ENCODE results near the gene SEPTIN1.
A peak's percentile ranks its signal among the peaks of the same experiment; 100 is the strongest.

Gene SEPTIN1

DNA sequence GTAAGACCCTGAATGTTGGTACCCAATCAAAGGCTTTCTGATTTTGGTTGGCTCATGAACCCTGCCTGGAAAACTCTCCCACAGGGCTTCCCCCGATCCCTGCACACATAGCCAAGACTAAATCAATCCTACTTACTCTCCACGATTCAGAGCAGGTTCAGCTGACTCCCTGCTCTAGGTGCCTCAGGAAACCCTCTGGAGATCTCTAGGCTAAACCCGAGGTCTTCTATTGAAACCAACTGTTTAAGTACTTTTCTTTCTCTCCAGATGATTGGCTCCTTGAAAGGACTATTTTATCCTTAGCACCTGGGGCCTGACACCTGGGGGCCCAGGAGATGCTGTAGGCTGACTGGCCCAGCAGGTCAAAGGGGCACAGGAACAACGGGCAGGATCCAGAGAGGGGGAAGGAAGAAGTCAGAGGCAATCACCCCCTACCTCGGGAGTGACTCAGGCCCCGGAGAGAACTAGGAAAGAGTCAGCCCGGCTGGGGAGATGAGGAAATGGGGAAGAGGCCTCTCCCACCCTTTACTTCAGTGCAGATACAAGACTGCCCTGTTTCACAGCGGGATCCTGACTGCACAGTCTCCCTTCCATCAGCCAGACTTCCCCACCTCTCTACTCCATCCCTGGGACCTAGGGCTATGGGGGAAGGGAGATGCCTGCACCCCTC lies 14.1 kb downstream of the SEPTIN1 start:
- H3K9ac ChIP-seq (ENCODE audit: low read length) = peak overlapping the region; percentile 89
- H3K27me3 ChIP-seq (ENCODE audit: insufficient read depth, low read length) = no peaks in the 10 kb centered on the region
- peak overlapping the region; percentile 89 for H3K4me2 ChIP-seq (ENCODE audit: low read length)
- H3K79me2 ChIP-seq (ENCODE audit: insufficient read depth, low read length) = peaks cover 33% of the 10 kb centered on the region
- no peak overlapping the region for H3K27ac ChIP-seq (ENCODE audit: low read depth, low read length, poor library complexity, severe bottlenecking)
- no peaks in the 10 kb centered on the region for H4K20me1 ChIP-seq (ENCODE audit: insufficient read depth, low read length)
- no peak overlapping the region for H2AFZ ChIP-seq (ENCODE audit: low read length)
- peak overlapping the region; percentile 97 for H3K4me3 ChIP-seq (ENCODE audit: low read depth, low read length, poor library complexity, severe bottlenecking)
- no peaks in the 10 kb centered on the region for H3K9me2 ChIP-seq (ENCODE audit: low read depth, low read length)
- no peaks in the 10 kb centered on the region for H3K9me3 ChIP-seq (ENCODE audit: low read length)
- peaks cover 36% of the 10 kb centered on the region; the same call in 1 of the 2 replicates for H3K36me3 ChIP-seq (ENCODE audit: insufficient read depth, low read length)
- TF ChIP-seq, protein P1, sequence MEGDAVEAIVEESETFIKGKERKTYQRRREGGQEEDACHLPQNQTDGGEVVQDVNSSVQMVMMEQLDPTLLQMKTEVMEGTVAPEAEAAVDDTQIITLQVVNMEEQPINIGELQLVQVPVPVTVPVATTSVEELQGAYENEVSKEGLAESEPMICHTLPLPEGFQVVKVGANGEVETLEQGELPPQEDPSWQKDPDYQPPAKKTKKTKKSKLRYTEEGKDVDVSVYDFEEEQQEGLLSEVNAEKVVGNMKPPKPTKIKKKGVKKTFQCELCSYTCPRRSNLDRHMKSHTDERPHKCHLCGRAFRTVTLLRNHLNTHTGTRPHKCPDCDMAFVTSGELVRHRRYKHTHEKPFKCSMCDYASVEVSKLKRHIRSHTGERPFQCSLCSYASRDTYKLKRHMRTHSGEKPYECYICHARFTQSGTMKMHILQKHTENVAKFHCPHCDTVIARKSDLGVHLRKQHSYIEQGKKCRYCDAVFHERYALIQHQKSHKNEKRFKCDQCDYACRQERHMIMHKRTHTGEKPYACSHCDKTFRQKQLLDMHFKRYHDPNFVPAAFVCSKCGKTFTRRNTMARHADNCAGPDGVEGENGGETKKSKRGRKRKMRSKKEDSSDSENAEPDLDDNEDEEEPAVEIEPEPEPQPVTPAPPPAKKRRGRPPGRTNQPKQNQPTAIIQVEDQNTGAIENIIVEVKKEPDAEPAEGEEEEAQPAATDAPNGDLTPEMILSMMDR (IDR thresholded peaks at IDR 0.05; ENCODE audit: low read length) = no peak
- TF ChIP-seq EZH2 (IDR thresholded peaks at IDR 0.05; ENCODE audit: borderline replicate concordance, low read length) = no peak
- H3K4me1 ChIP-seq (ENCODE audit: insufficient read depth, low read length, severe bottlenecking) = peaks cover 42% of the 10 kb centered on the region
- H3F3A ChIP-seq (ENCODE audit: insufficient read depth, low read length) = no peaks in the 10 kb centered on the region

DNA sequence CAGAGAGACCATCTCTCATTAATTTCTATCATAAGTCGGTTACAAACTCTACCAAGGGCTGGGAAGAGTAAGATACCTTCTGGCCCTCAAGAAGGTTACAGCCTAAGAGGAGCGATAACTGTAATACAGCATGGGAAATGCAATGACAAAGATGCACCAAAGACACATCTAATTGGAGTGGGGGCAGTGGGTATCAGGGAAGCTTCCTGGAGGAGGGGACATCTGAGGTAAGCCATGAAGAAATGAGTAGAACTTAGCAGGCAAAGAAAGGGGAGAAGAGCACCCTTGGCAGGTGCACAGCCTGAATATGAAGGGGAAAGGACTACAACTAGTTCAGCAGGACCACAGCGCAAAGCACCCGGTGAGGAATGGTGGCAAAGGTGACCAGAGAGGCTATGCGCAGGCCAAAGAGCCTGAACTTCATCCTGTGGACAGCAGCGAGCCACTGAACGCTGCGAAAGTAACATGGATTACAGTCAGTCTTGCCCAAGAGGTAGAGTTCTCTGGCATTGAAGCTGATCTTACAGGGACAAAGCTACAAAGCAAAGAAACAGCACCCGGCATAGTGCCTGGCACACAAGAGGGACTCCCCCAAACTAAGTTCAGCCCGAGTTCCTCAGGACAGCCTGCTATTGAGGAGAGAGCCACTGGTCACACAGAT lies 14.9 kb downstream of the SEPTIN1 start:
- no peaks in the 10 kb centered on the region for H4K20me1 ChIP-seq (ENCODE audit: insufficient read depth, low read length)

DNA sequence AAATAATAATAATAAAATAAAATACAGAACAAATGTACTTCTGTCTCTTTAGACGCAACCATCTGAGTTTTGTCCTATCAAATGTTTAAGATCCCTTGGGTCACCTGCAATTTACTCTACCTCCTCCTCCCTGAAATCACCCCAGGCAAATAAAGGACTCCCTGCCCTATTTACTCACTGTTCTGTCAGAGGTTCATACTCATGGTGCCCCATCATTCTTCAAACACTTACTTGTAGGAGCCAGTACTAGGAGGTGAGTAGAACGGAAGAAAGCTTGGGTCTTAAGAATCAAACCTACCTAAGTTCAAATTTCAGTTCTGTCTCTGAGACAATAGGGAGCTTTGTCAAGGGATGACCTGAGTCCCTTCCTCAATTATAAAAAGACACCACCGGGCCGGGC lies 15.8 kb downstream of the SEPTIN1 start:
- no peaks in the 10 kb centered on the region for H4K20me1 ChIP-seq (ENCODE audit: insufficient read depth, low read length)
- TF ChIP-seq, protein P1 (IDR thresholded peaks at IDR 0.05; ENCODE audit: low read length) = no peak
- no peak for TF ChIP-seq EZH2 (IDR thresholded peaks at IDR 0.05; ENCODE audit: borderline replicate concordance, low read length)
- H3K79me2 ChIP-seq (ENCODE audit: insufficient read depth, low read length) = peaks cover 33% of the 10 kb centered on the region
- H3K36me3 ChIP-seq (ENCODE audit: insufficient read depth, low read length) = peaks cover 47% of the 10 kb centered on the region; the same call in 1 of the 2 replicates
- H3K4me2 ChIP-seq (ENCODE audit: low read length) = peak overlapping the region; percentile 89
- H3K9ac ChIP-seq (ENCODE audit: low read length) = no peak overlapping the region; the same call in 1 of the 2 replicates
- H3F3A ChIP-seq (ENCODE audit: insufficient read depth, low read length) = no peaks in the 10 kb centered on the region
- no peak overlapping the region for H3K27ac ChIP-seq (ENCODE audit: low read depth, low read length, poor library complexity, severe bottlenecking)
- no peaks in the 10 kb centered on the region for H3K9me2 ChIP-seq (ENCODE audit: low read depth, low read length)
- peaks cover 29% of the 10 kb centered on the region for H3K4me1 ChIP-seq (ENCODE audit: insufficient read depth, low read length, severe bottlenecking)
- peak overlapping the region; percentile 97 for H3K4me3 ChIP-seq (ENCODE audit: low read depth, low read length, poor library complexity, severe bottlenecking)
- no peaks in the 10 kb centered on the region for H3K27me3 ChIP-seq (ENCODE audit: insufficient read depth, low read length)
- no peaks in the 10 kb centered on the region for H3K9me3 ChIP-seq (ENCODE audit: low read length)
- no peak overlapping the region for H2AFZ ChIP-seq (ENCODE audit: low read length)

More for the DNA sequence above, 14.9 kb downstream of the SEPTIN1 start:
- Histone ChIP-seq H3K9me3 (ENCODE audit: low read length) (no peaks in the 10 kb centered on the region), H3K36me3 (ENCODE audit: insufficient read depth, low read length) (peaks cover 43% of the 10 kb centered on the region; the same call in 1 of the 2 replicates), H3K79me2 (ENCODE audit: insufficient read depth, low read length) (peaks cover 33% of the 10 kb centered on the region), H3K4me2 (ENCODE audit: low read length) (peak overlapping the region; percentile 89), H2AFZ (ENCODE audit: low read length) (no peak overlapping the region), H3K27me3 (ENCODE audit: insufficient read depth, low read length) (no peaks in the 10 kb centered on the region), H3F3A (ENCODE audit: insufficient read depth, low read length) (no peaks in the 10 kb centered on the region), H3K27ac (ENCODE audit: low read depth, low read length, poor library complexity, severe bottlenecking) (no peak overlapping the region), H3K9me2 (ENCODE audit: low read depth, low read length) (no peaks in the 10 kb centered on the region), H3K4me1 (ENCODE audit: insufficient read depth, low read length, severe bottlenecking) (peaks cover 39% of the 10 kb centered on the region), H3K4me3 (ENCODE audit: low read depth, low read length, poor library complexity, severe bottlenecking) (peak overlapping the region; percentile 97), H3K9ac (ENCODE audit: low read length) (peak overlapping the region; percentile 89)
- no peak for TF ChIP-seq EZH2 (IDR thresholded peaks at IDR 0.05; ENCODE audit: borderline replicate concordance, low read length)
- TF ChIP-seq, protein P1 (IDR thresholded peaks at IDR 0.05; ENCODE audit: low read length) = no peak

Measured in OCI-LY1 (cell line).